Measurements from ENCODE around the gene STYXL1. TPM values are rescaled to one million over a fixed set of nuclear protein-coding genes. Genes with fewer than 3 reads are reported as not detected.
"Not testable (repeated sequence)": the region's sequence is repeated elsewhere in the genome, so short reads cannot be mapped to it uniquely, and the experiment has no call there.

Gene STYXL1
- total RNA-seq, 1 experiment from 2014 or later = 21.3 TPM

GRCh38 chr7:76089865-76090475, 42.2 kb upstream of the STYXL1 start (continued):
- TF ChIP-seq, protein P1, sequence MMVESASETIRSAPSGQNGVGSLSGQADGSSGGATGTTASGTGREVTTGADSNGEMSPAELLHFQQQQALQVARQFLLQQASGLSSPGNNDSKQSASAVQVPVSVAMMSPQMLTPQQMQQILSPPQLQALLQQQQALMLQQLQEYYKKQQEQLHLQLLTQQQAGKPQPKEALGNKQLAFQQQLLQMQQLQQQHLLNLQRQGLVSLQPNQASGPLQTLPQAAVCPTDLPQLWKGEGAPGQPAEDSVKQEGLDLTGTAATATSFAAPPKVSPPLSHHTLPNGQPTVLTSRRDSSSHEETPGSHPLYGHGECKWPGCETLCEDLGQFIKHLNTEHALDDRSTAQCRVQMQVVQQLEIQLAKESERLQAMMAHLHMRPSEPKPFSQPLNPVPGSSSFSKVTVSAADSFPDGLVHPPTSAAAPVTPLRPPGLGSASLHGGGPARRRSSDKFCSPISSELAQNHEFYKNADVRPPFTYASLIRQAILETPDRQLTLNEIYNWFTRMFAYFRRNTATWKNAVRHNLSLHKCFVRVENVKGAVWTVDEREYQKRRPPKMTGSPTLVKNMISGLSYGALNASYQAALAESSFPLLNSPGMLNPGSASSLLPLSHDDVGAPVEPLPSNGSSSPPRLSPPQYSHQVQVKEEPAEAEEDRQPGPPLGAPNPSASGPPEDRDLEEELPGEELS (CRISPR knock-in tag; IDR thresholded peaks at IDR 0.05) = no peak
- no peak for TF ChIP-seq ZBTB21 (CRISPR knock-in tag; IDR thresholded peaks at IDR 0.05; ENCODE audit: borderline replicate concordance)

DNA sequence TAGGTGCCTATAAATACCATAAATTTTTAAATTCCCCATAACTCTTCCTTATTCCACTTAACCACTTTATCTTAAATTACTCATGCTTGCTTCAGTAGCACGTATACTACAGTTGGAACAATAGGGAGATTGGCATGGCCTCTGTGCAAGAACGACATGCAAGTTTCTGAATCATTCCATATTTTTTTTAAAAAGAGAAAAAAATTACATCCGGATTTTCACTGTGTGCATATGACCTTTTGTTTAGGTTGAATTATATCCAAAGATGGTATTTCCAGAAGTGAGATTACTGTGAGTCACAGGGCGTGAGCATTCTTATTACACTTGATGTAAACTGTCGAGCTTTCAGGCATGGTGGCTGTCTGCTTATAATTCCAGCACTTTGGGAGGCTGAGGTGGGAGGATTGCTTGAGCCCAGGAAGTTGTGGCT, 39.6 kb upstream of the STYXL1 start:
- CTCF ChIA-PET; H3K9me3 Mint-ChIP-seq; H3K4me1 Mint-ChIP-seq; DNase-seq (ENCODE audit: low spot score); ATAC-seq; H3K4me3 Mint-ChIP-seq; H3K27ac Mint-ChIP-seq; H3K36me3 Mint-ChIP-seq; H3K27me3 Mint-ChIP-seq (ENCODE audit: low read depth): not testable (repeated sequence)
- POLR2A ChIA-PET = interaction anchor here (0.5 kb wide), 1 partner anchor 111 kb away, joined by 8 read pairs; no protein-coding TSS in a partner anchor

- H3K4me3 Mint-ChIP-seq = no peak overlapping the region
These were observed 38.3 kb upstream of the STYXL1 start for GRCh38 chr7:76086070-76086469.

DNA sequence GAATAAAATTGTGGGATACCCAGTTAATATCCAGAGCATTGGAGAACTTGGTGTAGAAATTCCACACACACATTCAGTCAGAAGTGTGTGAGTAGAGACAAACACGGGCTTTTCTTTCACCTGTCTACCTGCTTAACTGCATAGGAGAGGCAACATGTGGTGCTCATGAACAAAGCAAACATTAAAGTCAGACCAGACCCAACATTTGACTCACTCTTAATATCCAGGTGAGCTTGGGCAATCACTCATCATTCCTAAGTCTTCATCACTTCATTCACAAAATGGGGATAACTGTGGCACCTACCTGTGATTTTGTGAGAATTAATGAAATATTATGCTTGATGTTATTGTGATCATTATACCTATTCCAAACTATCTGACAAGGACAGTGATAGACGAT, 36.3 kb upstream of the STYXL1 start:
- CTCF ChIA-PET; H3K4me3 Mint-ChIP-seq; H3K27me3 Mint-ChIP-seq (ENCODE audit: low read depth); H3K9me3 Mint-ChIP-seq; H3K4me1 Mint-ChIP-seq; POLR2A ChIA-PET; H3K27ac Mint-ChIP-seq; ATAC-seq; DNase-seq (ENCODE audit: low spot score); H3K36me3 Mint-ChIP-seq: not testable (repeated sequence)

More at GRCh38 chr7:76086070-76086469, 38.3 kb upstream of the STYXL1 start:
- H3K27me3 Mint-ChIP-seq (ENCODE audit: low read depth) = no peaks in the 10 kb centered on the region
- no peaks in the 10 kb centered on the region for H3K9me3 Mint-ChIP-seq
- no peaks in the 10 kb centered on the region for H3K36me3 Mint-ChIP-seq
- ChIA-PET POLR2A (interaction anchor here (0.6 kb wide), 1 partner anchor 221 kb away, joined by 3 read pairs; no protein-coding TSS in a partner anchor), CTCF (interaction anchor here (1.0 kb wide), 1 partner anchor 17 kb away, joined by 3 read pairs; no protein-coding TSS in a partner anchor)
- H3K27ac Mint-ChIP-seq = peak overlapping the region; percentile 42; the same call in 1 of the 2 replicates
- no peak for DNase-seq (ENCODE audit: low spot score)
- TF ChIP-seq ZNF263 (CRISPR knock-in tag; IDR thresholded peaks at IDR 0.05; ENCODE audit: low read depth) = no peak
- TF ChIP-seq, protein P2, sequence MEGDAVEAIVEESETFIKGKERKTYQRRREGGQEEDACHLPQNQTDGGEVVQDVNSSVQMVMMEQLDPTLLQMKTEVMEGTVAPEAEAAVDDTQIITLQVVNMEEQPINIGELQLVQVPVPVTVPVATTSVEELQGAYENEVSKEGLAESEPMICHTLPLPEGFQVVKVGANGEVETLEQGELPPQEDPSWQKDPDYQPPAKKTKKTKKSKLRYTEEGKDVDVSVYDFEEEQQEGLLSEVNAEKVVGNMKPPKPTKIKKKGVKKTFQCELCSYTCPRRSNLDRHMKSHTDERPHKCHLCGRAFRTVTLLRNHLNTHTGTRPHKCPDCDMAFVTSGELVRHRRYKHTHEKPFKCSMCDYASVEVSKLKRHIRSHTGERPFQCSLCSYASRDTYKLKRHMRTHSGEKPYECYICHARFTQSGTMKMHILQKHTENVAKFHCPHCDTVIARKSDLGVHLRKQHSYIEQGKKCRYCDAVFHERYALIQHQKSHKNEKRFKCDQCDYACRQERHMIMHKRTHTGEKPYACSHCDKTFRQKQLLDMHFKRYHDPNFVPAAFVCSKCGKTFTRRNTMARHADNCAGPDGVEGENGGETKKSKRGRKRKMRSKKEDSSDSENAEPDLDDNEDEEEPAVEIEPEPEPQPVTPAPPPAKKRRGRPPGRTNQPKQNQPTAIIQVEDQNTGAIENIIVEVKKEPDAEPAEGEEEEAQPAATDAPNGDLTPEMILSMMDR (IDR thresholded peaks at IDR 0.05) = no peak
- TF ChIP-seq TCF7 (CRISPR knock-in tag; IDR thresholded peaks at IDR 0.05; ENCODE audit: low read depth) = no peak
- peaks cover 2% of the 10 kb centered on the region; the same call in 1 of the 2 replicates for H3K4me1 Mint-ChIP-seq
- ATAC-seq = no peak

DNA sequence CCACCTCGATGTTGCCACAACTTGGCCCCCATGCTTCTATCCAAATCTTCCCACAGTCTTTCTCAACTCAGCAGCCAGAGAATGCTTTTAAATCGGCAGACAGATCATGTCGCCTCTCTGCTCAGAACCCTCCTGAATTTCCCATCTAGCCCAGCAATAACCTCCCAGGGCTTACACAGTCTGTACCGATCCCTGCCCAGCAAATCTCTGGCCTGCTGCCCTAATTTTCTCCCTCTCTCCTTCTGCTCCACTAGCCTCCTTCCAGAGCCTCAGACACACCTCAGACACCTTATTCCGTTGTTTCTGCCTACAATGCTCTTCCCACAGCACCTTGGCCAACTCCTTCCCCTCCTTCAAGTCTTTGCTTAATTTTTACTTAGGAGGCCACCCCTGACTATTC, 32.4 kb upstream of the STYXL1 start:
- ChIA-PET POLR2A (no interaction called here), CTCF (no interaction called here)
- no peaks in the 10 kb centered on the region for H3K4me1 Mint-ChIP-seq
- H3K27ac Mint-ChIP-seq = 0 out of 2 replicates have a peak overlapping the region, but pooled peaks have one; percentile 23
- DNase-seq (ENCODE audit: low spot score) (no peak), ATAC-seq (no peak)
- H3K4me3 Mint-ChIP-seq = no peak overlapping the region
- H3K36me3 Mint-ChIP-seq = no peaks in the 10 kb centered on the region
- H3K27me3 Mint-ChIP-seq (ENCODE audit: low read depth) = no peaks in the 10 kb centered on the region; the same call in 1 of the 2 replicates
- H3K9me3 Mint-ChIP-seq = no peaks in the 10 kb centered on the region
- TF ChIP-seq FOXJ3 (CRISPR knock-in tag; IDR thresholded peaks at IDR 0.05; ENCODE audit: borderline replicate concordance) (no peak), FOXK1 (CRISPR knock-in tag; IDR thresholded peaks at IDR 0.05) (no peak)

- Mint-ChIP-seq H3K36me3 (no peaks in the 10 kb centered on the region), H3K4me1 (no peaks in the 10 kb centered on the region; the same call in 1 of the 2 replicates), H3K27ac (no peak overlapping the region), H3K27me3 (ENCODE audit: low read depth) (no peaks in the 10 kb centered on the region; the same call in 1 of the 2 replicates), H3K9me3 (no peaks in the 10 kb centered on the region), H3K4me3 (no peak overlapping the region)
- POLR2A ChIA-PET = no interaction called here
- no peak for ATAC-seq
- no peak for DNase-seq (ENCODE audit: low spot score)
- no peak for TF ChIP-seq MLX (CRISPR knock-in tag; IDR thresholded peaks at IDR 0.05)
- TF ChIP-seq E2F4 (CRISPR knock-in tag; IDR thresholded peaks at IDR 0.05; ENCODE audit: borderline replicate concordance, low read depth) = no peak
- TF ChIP-seq CREB1 (CRISPR knock-in tag; IDR thresholded peaks at IDR 0.05) = no peak
- CTCF ChIA-PET = no interaction called here
These were observed 29.6 kb upstream of the STYXL1 start for GRCh38 chr7:76077435-76077834.

All from WTC11 (cell line).